Aorta (tissue), 5 donors: ENCODE measurements around the gene SMIM45.
A peak's percentile ranks its signal among the peaks of the same experiment; 100 is the strongest.

Experiments
- ATAC-seq: fragments of 200-7000 bp; cut with Tn5 transposase; one replicate; pipeline ENCODE4 v1.9.1; 2022; ENCODE audit warnings: moderate library complexity; ENCODE audit not compliant: low FRiP score
- DNase-seq, 2 donors: peaks; one replicate each; pipeline ENCODE4 v3.0.0-alpha.2; 2020
- H3K27ac ChIP-seq, 2 donors: one replicate each; pipeline ENCODE4 v1.5.1; 2013; ENCODE audit warnings: low read length in 2 of 2, mild to moderate bottlenecking in 2 of 2, moderate library complexity in 2 of 2, control low read depth in 1 of 2, inconsistent platforms in 1 of 2, low read depth in 1 of 2
- H3K27me3 ChIP-seq, 2 donors: one replicate each; pipeline ENCODE4 v1.6.1; 2013; ENCODE audit warnings: control low read depth in 1 of 2, low read length in 1 of 2, mild to moderate bottlenecking in 1 of 2, moderate library complexity in 1 of 2; ENCODE audit not compliant: insufficient read depth in 2 of 2, control insufficient read depth in 1 of 2
- H3K36me3 ChIP-seq, 2 donors: one replicate each; pipeline ENCODE4 v1.6.1; 2013; ENCODE audit warnings: control low read depth in 1 of 2, low read length in 1 of 2, mild to moderate bottlenecking in 1 of 2; ENCODE audit not compliant: insufficient read depth in 2 of 2, control insufficient read depth in 1 of 2
- H3K4me1 ChIP-seq, 2 donors: one replicate each; pipeline ENCODE4 v1.6.1; 2013; ENCODE audit warnings: low read length in 2 of 2, control low read depth in 1 of 2, mild to moderate bottlenecking in 1 of 2, moderate library complexity in 1 of 2; ENCODE audit not compliant: insufficient read depth in 2 of 2, control insufficient read depth in 1 of 2
- H3K4me3 ChIP-seq, 2 donors: one replicate each; pipeline ENCODE4 v1.5.1; 2013; ENCODE audit warnings: low read length in 2 of 2, control low read depth in 1 of 2, mild to moderate bottlenecking in 1 of 2
- H3K9me3 ChIP-seq: one replicate; pipeline ENCODE4 v1.6.1; 2013; ENCODE audit warnings: mild to moderate bottlenecking, low read length; ENCODE audit not compliant: control insufficient read depth
- WGBS, 2 donors: extraction: QIAGEN DNeasy Blood & Tissue Kit; methylation state at CpG; one replicate each; pipeline ENCODE4 v1.1.7; 2013; 5-methylcytosine and 5-hydroxymethylcytosine counted together
- intact Hi-C, 2 donors: fragments of 100-400 bp; cut with DNase I; formaldehyde crosslinking; loops; one replicate each; pipeline versions ENCODE4 v1.14.2 to v1.15.0; 2022
- donor health status: healthy with polysubstance abuse.
- donor health status: Bipolar disorder and iron deficiency.
- donor health status: DM: no; HTN: no; CAD: no.
- donor health status: DM: no; HTN: no; CAD: no.
- donor health status: DM: yes; HTN: yes; CAD: no.

Gene SMIM45

GRCh38 chr22:41909310-41910049 is 42.5 kb upstream of the SMIM45 start:
- H3K4me3 ChIP-seq = no peak overlapping the region
- 45% methylated on average over 52 to 55 of the region's 55 CpGs for WGBS, 2 donors
- DNase-seq (no peak), ATAC-seq (no peak)
- peaks cover 0 to under 1% of the 10 kb centered on the region in 2 donors for H3K36me3 ChIP-seq
- H3K27ac ChIP-seq = no peak overlapping the region
- H3K27me3 ChIP-seq = no peaks in the 10 kb centered on the region
- no peaks in the 10 kb centered on the region for H3K9me3 ChIP-seq
- intact Hi-C loops = no loop called here
- no peaks in the 10 kb centered on the region for H3K4me1 ChIP-seq

- DNase-seq (no peak), ATAC-seq (peak; percentile 59)
- no peak overlapping the region for H3K27ac ChIP-seq
- no peaks in the 10 kb centered on the region for H3K27me3 ChIP-seq
- no peak overlapping the region for H3K4me3 ChIP-seq
- no peaks in the 10 kb centered on the region for H3K36me3 ChIP-seq
- H3K9me3 ChIP-seq = no peaks in the 10 kb centered on the region
- intact Hi-C loops = no loop called here
- no peaks in the 10 kb centered on the region for H3K4me1 ChIP-seq
- 1 to 2% methylated on average over 84 to 112 of the region's 112 CpGs for WGBS, 2 donors
These were observed 41.6 kb upstream of the SMIM45 start for GRCh38 chr22:41910050-41911000.

GRCh38 chr22:41911001-41911611 is 40.8 kb upstream of the SMIM45 start:
- Histone ChIP-seq H3K27ac (no peak overlapping the region), H3K9me3 (no peaks in the 10 kb centered on the region), H3K36me3 (no peaks in the 10 kb centered on the region), H3K4me3 (no peak overlapping the region), H3K4me1 (no peaks in the 10 kb centered on the region), H3K27me3 (peaks cover 0 to 1% of the 10 kb centered on the region in 2 donors)
- no peak for DNase-seq
- WGBS, 2 donors = 11 to 16% methylated on average over 32 to 37 of the region's 37 CpGs
- peak; percentile 1 for ATAC-seq
- intact Hi-C loops = no loop called here

GRCh38 chr22:41912338-41913039 is 39.5 kb upstream of the SMIM45 start:
- Histone ChIP-seq H3K27me3 (peaks cover 0 to 1% of the 10 kb centered on the region in 2 donors), H3K4me1 (no peaks in the 10 kb centered on the region), H3K4me3 (no peak overlapping the region), H3K9me3 (no peaks in the 10 kb centered on the region), H3K27ac (no peak overlapping the region), H3K36me3 (no peaks in the 10 kb centered on the region)
- 90 to 95% methylated on average over 9 of the region's 9 CpGs for WGBS, 2 donors
- no peak for ATAC-seq
- intact Hi-C loops = no loop called here
- no peak for DNase-seq

GRCh38 chr22:41913040-41913719 is 38.8 kb upstream of the SMIM45 start:
- intact Hi-C loops = no loop called here
- H3K36me3 ChIP-seq = no peaks in the 10 kb centered on the region
- peaks cover 0 to 1% of the 10 kb centered on the region in 2 donors for H3K27me3 ChIP-seq
- no peaks in the 10 kb centered on the region for H3K9me3 ChIP-seq
- no peak overlapping the region for H3K4me3 ChIP-seq
- no peak overlapping the region for H3K27ac ChIP-seq
- DNase-seq = no peak
- no peaks in the 10 kb centered on the region for H3K4me1 ChIP-seq
- WGBS, 2 donors = 86 to 88% methylated on average over 11 of the region's 11 CpGs
- ATAC-seq = no peak

- H3K36me3 ChIP-seq = no peaks in the 10 kb centered on the region
- intact Hi-C loops = no loop called here
- H3K9me3 ChIP-seq = no peaks in the 10 kb centered on the region
- no peak overlapping the region for H3K27ac ChIP-seq
- ATAC-seq (no peak), DNase-seq (no peak)
- WGBS, 2 donors = 4% methylated on average over 57 to 79 of the region's 79 CpGs
- no peak overlapping the region for H3K4me3 ChIP-seq
- H3K4me1 ChIP-seq = no peaks in the 10 kb centered on the region
- peaks cover 0 to 1% of the 10 kb centered on the region in 2 donors for H3K27me3 ChIP-seq
These were observed 38.0 kb upstream of the SMIM45 start for GRCh38 chr22:41913842-41914534.

GRCh38 chr22:41914611-41915034 is 37.3 kb upstream of the SMIM45 start:
- Histone ChIP-seq H3K9me3 (no peaks in the 10 kb centered on the region), H3K4me1 (no peaks in the 10 kb centered on the region), H3K4me3 (peak overlapping the region in 1 of 2 donors; percentile 9), H3K27ac (no peak overlapping the region), H3K27me3 (peaks cover 0 to 1% of the 10 kb centered on the region in 2 donors), H3K36me3 (no peaks in the 10 kb centered on the region)
- 1% methylated on average over 31 to 67 of the region's 67 CpGs for WGBS, 2 donors
- intact Hi-C loops = no loop called here
- ATAC-seq = no peak
- no peak for DNase-seq
